ENCODE data around the gene POP7. TPM values are rescaled to one million over a fixed set of nuclear protein-coding genes. Genes with fewer than 3 reads are reported as not detected.

POP7 gene
- total RNA-seq, 1 experiment from 2014 or later: 79.2 TPM

DNA sequence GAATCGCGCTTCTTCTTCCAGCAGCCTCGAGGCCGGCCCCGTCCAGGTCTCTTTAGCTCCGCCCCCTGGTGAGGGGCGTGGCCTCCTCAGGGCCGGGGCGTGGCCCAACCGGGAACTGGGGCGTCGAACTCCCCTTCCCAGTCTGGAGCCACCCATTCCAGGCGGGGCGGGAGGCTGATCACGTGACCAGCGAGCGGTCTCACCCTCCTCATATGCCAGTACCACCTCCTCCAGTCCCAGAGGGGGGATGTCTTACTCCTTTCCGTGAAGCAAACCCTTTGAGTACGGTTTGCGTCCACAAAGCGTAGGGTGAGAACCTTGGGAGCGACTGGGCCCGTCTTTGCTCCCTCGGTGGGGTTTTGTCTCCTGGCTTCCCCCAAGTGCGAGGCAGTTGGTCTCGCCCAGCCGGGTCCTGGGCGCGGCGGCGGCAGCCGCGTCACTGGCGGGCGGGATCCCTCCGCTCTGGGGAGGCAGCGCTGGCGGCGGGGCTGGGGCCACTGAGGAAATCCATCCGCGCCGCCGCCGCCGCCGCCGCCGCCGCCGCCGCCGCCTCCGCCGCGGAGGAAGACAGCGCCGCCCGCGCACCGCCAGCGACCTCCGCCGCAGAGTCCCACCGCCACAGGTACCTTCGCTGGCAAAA is 32.5 kb upstream of the POP7 start, which contains the start of gene GNB2 (continued):
- TF ChIP-seq, protein P1, sequence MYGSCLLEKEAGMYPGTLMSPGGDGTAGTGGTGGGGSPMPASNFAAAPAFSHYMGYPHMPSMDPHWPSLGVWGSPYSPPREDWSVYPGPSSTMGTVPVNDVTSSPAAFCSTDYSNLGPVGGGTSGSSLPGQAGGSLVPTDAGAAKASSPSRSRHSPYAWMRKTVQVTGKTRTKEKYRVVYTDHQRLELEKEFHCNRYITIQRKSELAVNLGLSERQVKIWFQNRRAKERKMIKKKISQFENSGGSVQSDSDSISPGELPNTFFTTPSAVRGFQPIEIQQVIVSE (CRISPR knock-in tag; IDR thresholded peaks at IDR 0.05; ENCODE audit: borderline replicate concordance): no peak
- TF ChIP-seq RORB (CRISPR knock-in tag; IDR thresholded peaks at IDR 0.05): no peak
- TF ChIP-seq, protein P2, sequence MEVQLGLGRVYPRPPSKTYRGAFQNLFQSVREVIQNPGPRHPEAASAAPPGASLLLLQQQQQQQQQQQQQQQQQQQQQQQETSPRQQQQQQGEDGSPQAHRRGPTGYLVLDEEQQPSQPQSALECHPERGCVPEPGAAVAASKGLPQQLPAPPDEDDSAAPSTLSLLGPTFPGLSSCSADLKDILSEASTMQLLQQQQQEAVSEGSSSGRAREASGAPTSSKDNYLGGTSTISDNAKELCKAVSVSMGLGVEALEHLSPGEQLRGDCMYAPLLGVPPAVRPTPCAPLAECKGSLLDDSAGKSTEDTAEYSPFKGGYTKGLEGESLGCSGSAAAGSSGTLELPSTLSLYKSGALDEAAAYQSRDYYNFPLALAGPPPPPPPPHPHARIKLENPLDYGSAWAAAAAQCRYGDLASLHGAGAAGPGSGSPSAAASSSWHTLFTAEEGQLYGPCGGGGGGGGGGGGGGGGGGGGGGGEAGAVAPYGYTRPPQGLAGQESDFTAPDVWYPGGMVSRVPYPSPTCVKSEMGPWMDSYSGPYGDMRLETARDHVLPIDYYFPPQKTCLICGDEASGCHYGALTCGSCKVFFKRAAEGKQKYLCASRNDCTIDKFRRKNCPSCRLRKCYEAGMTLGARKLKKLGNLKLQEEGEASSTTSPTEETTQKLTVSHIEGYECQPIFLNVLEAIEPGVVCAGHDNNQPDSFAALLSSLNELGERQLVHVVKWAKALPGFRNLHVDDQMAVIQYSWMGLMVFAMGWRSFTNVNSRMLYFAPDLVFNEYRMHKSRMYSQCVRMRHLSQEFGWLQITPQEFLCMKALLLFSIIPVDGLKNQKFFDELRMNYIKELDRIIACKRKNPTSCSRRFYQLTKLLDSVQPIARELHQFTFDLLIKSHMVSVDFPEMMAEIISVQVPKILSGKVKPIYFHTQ (CRISPR knock-in tag; IDR thresholded peaks at IDR 0.05): no peak
- TF ChIP-seq, protein P3, sequence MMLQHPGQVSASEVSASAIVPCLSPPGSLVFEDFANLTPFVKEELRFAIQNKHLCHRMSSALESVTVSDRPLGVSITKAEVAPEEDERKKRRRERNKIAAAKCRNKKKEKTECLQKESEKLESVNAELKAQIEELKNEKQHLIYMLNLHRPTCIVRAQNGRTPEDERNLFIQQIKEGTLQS (CRISPR knock-in tag; conservative IDR thresholded peaks at IDR 0.05): no peak
- TF ChIP-seq, protein P4, sequence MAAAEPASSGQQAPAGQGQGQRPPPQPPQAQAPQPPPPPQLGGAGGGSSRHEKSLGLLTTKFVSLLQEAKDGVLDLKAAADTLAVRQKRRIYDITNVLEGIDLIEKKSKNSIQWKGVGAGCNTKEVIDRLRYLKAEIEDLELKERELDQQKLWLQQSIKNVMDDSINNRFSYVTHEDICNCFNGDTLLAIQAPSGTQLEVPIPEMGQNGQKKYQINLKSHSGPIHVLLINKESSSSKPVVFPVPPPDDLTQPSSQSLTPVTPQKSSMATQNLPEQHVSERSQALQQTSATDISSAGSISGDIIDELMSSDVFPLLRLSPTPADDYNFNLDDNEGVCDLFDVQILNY (CRISPR knock-in tag; IDR thresholded peaks at IDR 0.05): 0 out of 2 replicates have a peak, but pooled peaks have one; percentile 15
- TF ChIP-seq, protein P5, sequence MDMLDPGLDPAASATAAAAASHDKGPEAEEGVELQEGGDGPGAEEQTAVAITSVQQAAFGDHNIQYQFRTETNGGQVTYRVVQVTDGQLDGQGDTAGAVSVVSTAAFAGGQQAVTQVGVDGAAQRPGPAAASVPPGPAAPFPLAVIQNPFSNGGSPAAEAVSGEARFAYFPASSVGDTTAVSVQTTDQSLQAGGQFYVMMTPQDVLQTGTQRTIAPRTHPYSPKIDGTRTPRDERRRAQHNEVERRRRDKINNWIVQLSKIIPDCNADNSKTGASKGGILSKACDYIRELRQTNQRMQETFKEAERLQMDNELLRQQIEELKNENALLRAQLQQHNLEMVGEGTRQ (CRISPR knock-in tag; IDR thresholded peaks at IDR 0.05): peak; percentile 98
- no peak for TF ChIP-seq GABPB1 (CRISPR knock-in tag; IDR thresholded peaks at IDR 0.05)
- TF ChIP-seq, protein P6, sequence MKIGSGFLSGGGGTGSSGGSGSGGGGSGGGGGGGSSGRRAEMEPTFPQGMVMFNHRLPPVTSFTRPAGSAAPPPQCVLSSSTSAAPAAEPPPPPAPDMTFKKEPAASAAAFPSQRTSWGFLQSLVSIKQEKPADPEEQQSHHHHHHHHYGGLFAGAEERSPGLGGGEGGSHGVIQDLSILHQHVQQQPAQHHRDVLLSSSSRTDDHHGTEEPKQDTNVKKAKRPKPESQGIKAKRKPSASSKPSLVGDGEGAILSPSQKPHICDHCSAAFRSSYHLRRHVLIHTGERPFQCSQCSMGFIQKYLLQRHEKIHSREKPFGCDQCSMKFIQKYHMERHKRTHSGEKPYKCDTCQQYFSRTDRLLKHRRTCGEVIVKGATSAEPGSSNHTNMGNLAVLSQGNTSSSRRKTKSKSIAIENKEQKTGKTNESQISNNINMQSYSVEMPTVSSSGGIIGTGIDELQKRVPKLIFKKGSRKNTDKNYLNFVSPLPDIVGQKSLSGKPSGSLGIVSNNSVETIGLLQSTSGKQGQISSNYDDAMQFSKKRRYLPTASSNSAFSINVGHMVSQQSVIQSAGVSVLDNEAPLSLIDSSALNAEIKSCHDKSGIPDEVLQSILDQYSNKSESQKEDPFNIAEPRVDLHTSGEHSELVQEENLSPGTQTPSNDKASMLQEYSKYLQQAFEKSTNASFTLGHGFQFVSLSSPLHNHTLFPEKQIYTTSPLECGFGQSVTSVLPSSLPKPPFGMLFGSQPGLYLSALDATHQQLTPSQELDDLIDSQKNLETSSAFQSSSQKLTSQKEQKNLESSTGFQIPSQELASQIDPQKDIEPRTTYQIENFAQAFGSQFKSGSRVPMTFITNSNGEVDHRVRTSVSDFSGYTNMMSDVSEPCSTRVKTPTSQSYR (CRISPR knock-in tag; IDR thresholded peaks at IDR 0.05): no peak
- TF ChIP-seq NFATC4 (CRISPR knock-in tag; IDR thresholded peaks at IDR 0.05): no peak
- peak; percentile 72 for TF ChIP-seq TEAD1 (CRISPR knock-in tag; IDR thresholded peaks at IDR 0.05)
- TF ChIP-seq, protein P7, sequence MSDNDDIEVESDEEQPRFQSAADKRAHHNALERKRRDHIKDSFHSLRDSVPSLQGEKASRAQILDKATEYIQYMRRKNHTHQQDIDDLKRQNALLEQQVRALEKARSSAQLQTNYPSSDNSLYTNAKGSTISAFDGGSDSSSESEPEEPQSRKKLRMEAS (CRISPR knock-in tag; IDR thresholded peaks at IDR 0.05): peak; percentile 68; the same call in 1 of the 2 replicates
- TF ChIP-seq MXD4 (CRISPR knock-in tag; IDR thresholded peaks at IDR 0.05; ENCODE audit: borderline replicate concordance): no peak
- TF ChIP-seq ESRRA (CRISPR knock-in tag; IDR thresholded peaks at IDR 0.05; ENCODE audit: borderline replicate concordance): no peak
- TF ChIP-seq HMGA2 (CRISPR knock-in tag; IDR thresholded peaks at IDR 0.05): peak; percentile 37; the same call in 1 of the 2 replicates
- TF ChIP-seq, protein P8, sequence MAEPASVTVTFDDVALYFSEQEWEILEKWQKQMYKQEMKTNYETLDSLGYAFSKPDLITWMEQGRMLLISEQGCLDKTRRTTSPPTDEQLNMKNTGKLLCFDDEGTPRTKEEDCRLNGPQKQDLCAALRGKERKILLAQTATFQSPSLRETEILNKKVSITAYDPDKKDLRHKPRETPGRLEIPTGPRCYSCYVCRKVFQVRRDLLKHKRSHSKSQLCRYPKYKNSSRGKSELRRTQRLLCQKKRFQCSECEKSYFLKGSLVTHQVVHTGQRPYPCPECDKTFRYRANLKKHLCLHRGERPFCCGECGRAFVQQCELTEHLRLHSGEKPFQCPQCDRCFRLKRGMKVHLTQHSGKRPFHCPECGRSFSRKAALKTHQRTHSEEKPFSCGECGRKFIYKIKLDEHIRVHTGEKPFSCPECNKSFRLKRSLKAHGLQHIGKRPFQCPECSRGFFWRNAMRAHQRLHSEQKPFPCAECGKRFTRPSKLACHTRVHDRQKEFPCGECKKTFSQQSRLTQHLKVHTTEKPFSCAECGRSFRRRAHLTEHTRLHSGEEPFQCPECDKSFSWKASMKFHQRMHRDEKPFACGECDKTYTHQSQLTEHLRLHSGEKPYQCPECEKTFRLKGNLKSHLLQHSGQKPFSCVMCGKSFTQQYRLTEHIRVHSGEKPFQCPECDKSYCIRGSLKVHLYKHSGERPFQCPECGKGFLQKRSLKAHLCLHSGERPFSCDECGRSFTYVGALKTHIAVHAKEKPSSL (CRISPR knock-in tag; conservative IDR thresholded peaks at IDR 0.05): no peak
- TF ChIP-seq, protein P9, sequence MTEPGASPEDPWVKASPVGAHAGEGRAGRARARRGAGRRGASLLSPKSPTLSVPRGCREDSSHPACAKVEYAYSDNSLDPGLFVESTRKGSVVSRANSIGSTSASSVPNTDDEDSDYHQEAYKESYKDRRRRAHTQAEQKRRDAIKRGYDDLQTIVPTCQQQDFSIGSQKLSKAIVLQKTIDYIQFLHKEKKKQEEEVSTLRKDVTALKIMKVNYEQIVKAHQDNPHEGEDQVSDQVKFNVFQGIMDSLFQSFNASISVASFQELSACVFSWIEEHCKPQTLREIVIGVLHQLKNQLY (CRISPR knock-in tag; IDR thresholded peaks at IDR 0.05): no peak
- TF ChIP-seq EMX1 (CRISPR knock-in tag; IDR thresholded peaks at IDR 0.05): no peak
- TF ChIP-seq FOXJ3 (CRISPR knock-in tag; IDR thresholded peaks at IDR 0.05; ENCODE audit: borderline replicate concordance): no peak

Measured in WTC11 (cell line).